ENCODE measurements around the gene KRTAP1-4.
"Not testable (repeated sequence)": the region's sequence is repeated elsewhere in the genome, so short reads cannot be mapped to it uniquely, and the experiment has no call there.

DNA sequence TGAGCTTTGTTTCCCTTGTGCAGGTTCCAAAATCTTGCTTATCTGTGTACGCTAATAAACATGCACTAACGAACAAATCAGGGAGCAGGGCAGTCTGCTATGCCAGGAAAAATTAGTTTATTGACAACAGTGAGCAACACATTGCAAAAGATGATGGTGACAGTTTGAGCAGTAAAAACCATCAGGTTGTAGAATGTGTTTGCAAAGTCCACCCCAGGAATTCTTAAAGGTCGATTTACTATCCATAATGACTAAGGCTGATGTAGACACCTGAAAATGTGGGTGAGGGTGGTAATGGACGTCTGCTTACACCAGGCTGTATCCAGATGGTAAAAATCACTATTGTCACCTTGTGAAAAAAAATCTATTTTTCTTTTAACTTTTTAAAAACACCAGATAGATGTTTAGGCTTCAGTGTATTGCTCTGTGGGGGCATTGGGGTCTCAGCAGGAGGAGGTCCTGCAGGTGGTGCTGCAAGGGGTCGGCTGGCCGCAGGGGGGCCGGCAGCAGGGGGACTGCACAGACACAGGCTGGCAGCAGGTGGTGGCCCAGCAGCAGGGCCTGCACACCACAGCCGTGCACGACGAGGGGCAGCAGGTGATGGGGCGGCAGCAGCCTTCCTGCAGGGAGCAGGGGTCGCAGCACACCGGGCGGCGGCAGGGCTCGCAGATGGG lies 35.2 kb upstream of the KRTAP1-4 start:
- not testable (repeated sequence) for TF ChIP-seq CTCF (IDR thresholded peaks at IDR 0.05); ZFX (IDR thresholded peaks at IDR 0.05; ENCODE audit: borderline replicate concordance)

Data from 22Rv1 (cell line).